Spinal cord (tissue), 10 donors: ENCODE measurements around the gene DIO1. TPM values are rescaled to one million over a fixed set of nuclear protein-coding genes. Genes with fewer than 3 reads are reported as not detected.

Experiments
- DNase-seq, 6 donors: peaks; one replicate each; pipeline versions ENCODE4 v3.0.0 to v3.0.0-alpha.2; 2013 to 2015; ENCODE audit warnings: low spot score in 6 of 6, low read depth in 4 of 6
- H3K27ac ChIP-seq: one replicate; pipeline ENCODE4 v1.5.1; 2013; ENCODE audit warnings: low read depth, low read length, control low read depth
- H3K27me3 ChIP-seq: one replicate; pipeline ENCODE4 v1.6.1; 2013; ENCODE audit warnings: low read length; ENCODE audit not compliant: control insufficient read depth, insufficient read depth
- H3K36me3 ChIP-seq: one replicate; pipeline ENCODE4 v1.6.1; 2013; ENCODE audit warnings: low read length; ENCODE audit not compliant: control insufficient read depth, insufficient read depth
- H3K4me1 ChIP-seq: one replicate; pipeline ENCODE4 v1.6.1; 2013; ENCODE audit warnings: low read length; ENCODE audit not compliant: control insufficient read depth, insufficient read depth
- H3K4me3 ChIP-seq: one replicate; pipeline ENCODE4 v1.5.1; 2013; ENCODE audit warnings: low read depth, low read length, control low read depth
- H3K9me3 ChIP-seq: one replicate; pipeline ENCODE4 v1.6.1; 2013; ENCODE audit warnings: low read length; ENCODE audit not compliant: control insufficient read depth, insufficient read depth
- WGBS: methylation state at CpG from one replicate; pipeline ENCODE4 v1.1.5; 2013; ENCODE audit warnings: missing lambda C conversion rate; ENCODE audit not compliant: insufficient coverage; 5-methylcytosine and 5-hydroxymethylcytosine counted together
- long read RNA-seq, 4 donors: transcript quantifications; one replicate each; lab custom pipeline, GENCODE V29; 2026
- polyA plus RNA-seq, 2 donors: library from polyadenylated mRNA; unstranded; fragments of 120-200 nt; gene quantifications; one replicate each; pipeline ENCODE4 v1.2.1, GENCODE V29; 2013; ENCODE audit not compliant: insufficient read length in 2 of 2
- total RNA-seq, 2 donors: library from RNA; depleted of rRNA in 1 of 2; stranded (reverse); fragments of 120-200 nt in 1 of 2; fragments of >200 nt in 1 of 2; gene quantifications; one replicate each; pipeline versions ENCODE4 v1.2.3 to v1.2.4, GENCODE V29; 2013 to 2014
- donor health status: healthy.

The DIO1 gene
- total RNA-seq, result under 1 TPM in 1 of 2 donors, not detected in 1; 0.11 TPM
- under 1 TPM in 1 of 2 donors, not detected in 1; 0.57 TPM for polyA plus RNA-seq
- long read RNA-seq, donor 1, result 0 reads
- long read RNA-seq, donor 2, result 0 reads
- long read RNA-seq, donor 3, result 0 reads
- long read RNA-seq, donor 4, result 0 reads

GRCh38 chr1:53893999-53894636 lies at the start of gene DIO1:
TSS of gene DIO1 (plus strand) at chr1:53894187. CDS start at chr1:53894211, 24 bp downstream.
- Histone ChIP-seq H3K27me3 (no peaks in the 10 kb centered on the region), H3K4me3 (no peak within 1 kb of the TSS), H3K9me3 (no peaks in the 10 kb centered on the region), H3K4me1 (peaks cover 28% of the 10 kb centered on the region), H3K36me3 (no peaks in the 10 kb centered on the region), H3K27ac (no peak within 1 kb of the TSS)
- no peak for DNase-seq
- 74% methylated on average over 14 of the region's 14 CpGs for WGBS

GRCh38 chr1:53847980-53848379 lies 46.0 kb upstream of the DIO1 start:
- H3K4me1 ChIP-seq, result no peaks in the 10 kb centered on the region
- no peaks in the 10 kb centered on the region for H3K9me3 ChIP-seq
- no peak for DNase-seq
- no peaks in the 10 kb centered on the region for H3K36me3 ChIP-seq
- WGBS, result 85% methylated on average over 6 of the region's 6 CpGs
- no peak overlapping the region for H3K4me3 ChIP-seq
- no peak overlapping the region for H3K27ac ChIP-seq
- H3K27me3 ChIP-seq, result no peaks in the 10 kb centered on the region

GRCh38 chr1:53850082-53850673 lies 43.8 kb upstream of the DIO1 start:
- H3K4me3 ChIP-seq, result no peak overlapping the region
- H3K4me1 ChIP-seq, result no peaks in the 10 kb centered on the region
- no peak overlapping the region for H3K27ac ChIP-seq
- H3K27me3 ChIP-seq, result no peaks in the 10 kb centered on the region
- no peaks in the 10 kb centered on the region for H3K9me3 ChIP-seq
- WGBS, result 81% methylated on average over 4 of the region's 7 CpGs
- peaks cover 15% of the 10 kb centered on the region for H3K36me3 ChIP-seq
- DNase-seq, result no peak

GRCh38 chr1:53851571-53852285 lies 42.3 kb upstream of the DIO1 start:
- Histone ChIP-seq H3K36me3 (peaks cover 25% of the 10 kb centered on the region), H3K27me3 (no peaks in the 10 kb centered on the region), H3K4me3 (no peak overlapping the region), H3K4me1 (no peaks in the 10 kb centered on the region), H3K9me3 (no peaks in the 10 kb centered on the region), H3K27ac (no peak overlapping the region)
- 86% methylated on average over 5 of the region's 9 CpGs for WGBS
- DNase-seq, result peak in 1 of 6 donors; percentile 80

GRCh38 chr1:53860967-53861411 lies 33.0 kb upstream of the DIO1 start:
- Histone ChIP-seq H3K36me3 (peaks cover 40% of the 10 kb centered on the region), H3K27ac (no peak overlapping the region), H3K9me3 (no peaks in the 10 kb centered on the region), H3K27me3 (no peaks in the 10 kb centered on the region), H3K4me3 (no peak overlapping the region), H3K4me1 (peaks cover 6% of the 10 kb centered on the region)
- peak in 2 of 6 donors; percentile 80 to 87 for DNase-seq

GRCh38 chr1:53862507-53862906 lies 31.5 kb upstream of the DIO1 start:
- peaks cover 6% of the 10 kb centered on the region for H3K4me1 ChIP-seq
- DNase-seq, result peak in 2 of 6 donors; percentile 9 to 37
- peaks cover 34% of the 10 kb centered on the region for H3K36me3 ChIP-seq
- H3K27ac ChIP-seq, result no peak overlapping the region
- no peaks in the 10 kb centered on the region for H3K27me3 ChIP-seq
- H3K4me3 ChIP-seq, result no peak overlapping the region
- no peaks in the 10 kb centered on the region for H3K9me3 ChIP-seq
- 42% methylated on average over 6 of the region's 7 CpGs for WGBS

GRCh38 chr1:53868565-53868964 lies 25.4 kb upstream of the DIO1 start:
- Histone ChIP-seq H3K4me3 (no peak overlapping the region), H3K4me1 (peaks cover 6% of the 10 kb centered on the region), H3K27ac (no peak overlapping the region), H3K36me3 (peaks cover 24% of the 10 kb centered on the region), H3K9me3 (no peaks in the 10 kb centered on the region), H3K27me3 (no peaks in the 10 kb centered on the region)
- DNase-seq, result no peak
- no CpG with 5 or more reads among the region's 1 CpG for WGBS

GRCh38 chr1:53869454-53870117 lies 24.4 kb upstream of the DIO1 start:
- Histone ChIP-seq H3K9me3 (no peaks in the 10 kb centered on the region), H3K4me3 (no peak overlapping the region), H3K27me3 (no peaks in the 10 kb centered on the region), H3K36me3 (peaks cover 23% of the 10 kb centered on the region), H3K27ac (peak overlapping the region; percentile 34), H3K4me1 (peaks cover 6% of the 10 kb centered on the region)
- peak in 1 of 6 donors; percentile 29 for DNase-seq
- 57% methylated on average over 6 of the region's 11 CpGs for WGBS

GRCh38 chr1:53871221-53871620 lies 22.8 kb upstream of the DIO1 start:
- Histone ChIP-seq H3K4me1 (peaks cover 6% of the 10 kb centered on the region), H3K4me3 (no peak overlapping the region), H3K9me3 (no peaks in the 10 kb centered on the region), H3K36me3 (peaks cover 20% of the 10 kb centered on the region), H3K27ac (peak overlapping the region; percentile 61), H3K27me3 (no peaks in the 10 kb centered on the region)
- DNase-seq, result peak in 2 of 6 donors; percentile 87 to 88
- WGBS, result 26% methylated on average over 3 of the region's 4 CpGs
